Neural cell (in vitro differentiated cells): Measurements from ENCODE around the gene TMEM131L.
"Not testable (repeated sequence)": the region's sequence is repeated elsewhere in the genome, so short reads cannot be mapped to it uniquely, and the experiment has no call there.

Experiments used
- CTCF ChIP-seq: fragments of 450-650 bp; IDR thresholded peaks from 2 replicates; pipeline ENCODE4 v1.5.1; 2014; ENCODE audit warnings: antibody characterized with exemption, mild to moderate bottlenecking, moderate library complexity; ENCODE audit not compliant: poor library complexity, severe bottlenecking
- EP300 ChIP-seq: fragments of 450-650 bp; conservative IDR thresholded peaks from 2 replicates; pipeline ENCODE4 v1.6.1; 2014; ENCODE audit warnings: antibody characterized with exemption, mild to moderate bottlenecking, moderate library complexity; ENCODE audit not compliant: poor library complexity, severe bottlenecking
- EZH2 ChIP-seq: fragments of 200-600, 300-800 bp; shearing (Covaris generic), sonication (generic); IDR thresholded peaks from 2 replicates; pipeline ENCODE4 v1.6.1; 2014; ENCODE audit warnings: antibody characterized with exemption, low read length, borderline replicate concordance, mild to moderate bottlenecking; ENCODE audit not compliant: insufficient read depth, poor library complexity, severe bottlenecking
- POLR2AphosphoS5 ChIP-seq: IDR thresholded peaks from 2 replicates; pipeline ENCODE4 v1.6.1; 2012
- RAD21 ChIP-seq: fragments of 450-650 bp; conservative IDR thresholded peaks from 2 replicates; pipeline ENCODE4 v1.6.1; 2014; ENCODE audit warnings: antibody characterized with exemption, mild to moderate bottlenecking, moderate library complexity
- REST ChIP-seq: IDR thresholded peaks from 2 replicates; pipeline ENCODE4 v1.6.1; 2012; ENCODE audit warnings: borderline replicate concordance
- SMC3 ChIP-seq: fragments of 450-650 bp; conservative IDR thresholded peaks from 2 replicates; pipeline ENCODE4 v1.6.1; 2014; ENCODE audit warnings: antibody characterized with exemption, mild to moderate bottlenecking, moderate library complexity; ENCODE audit not compliant: poor library complexity
- TAF1 ChIP-seq: IDR thresholded peaks from 2 replicates; pipeline ENCODE4 v1.6.1; 2012; ENCODE audit warnings: low read depth

- not testable (repeated sequence) for TF ChIP-seq CTCF, POLR2AphosphoS5, EZH2, RAD21, SMC3, TAF1, EP300, REST
Observed at GRCh38 chr4:153666505-153666904, 200.3 kb downstream of the TMEM131L start.
